ENCODE results near the gene TMEM92.

GRCh38 chr17:50283246-50283645, 9.0 kb downstream of the TMEM92 start:
- no peak for TF ChIP-seq CTCF (conservative IDR thresholded peaks at IDR 0.05; ENCODE audit: low read depth, low read length)
- no peak for TF ChIP-seq EZH2 (IDR thresholded peaks at IDR 0.05; ENCODE audit: low read length, unreplicated experiment)
- TF ChIP-seq EZH2phosphoT487 (IDR thresholded peaks at IDR 0.05; ENCODE audit: borderline replicate concordance, low read length) = no peak
